GM23338 (cell line): ENCODE measurements around the gene TPMT. TPM values are rescaled to one million over a fixed set of nuclear protein-coding genes. Genes with fewer than 3 reads are reported as not detected.

ENCODE experiments used
- ATAC-seq: fragments of 200-7000 bp; cut with Tn5 transposase; 3 replicates; pipeline ENCODE4 v1.9.1; 2020
- DNase-seq: peaks from one replicate; pipeline ENCODE4 v3.0.0-alpha.2; 2015; ENCODE audit warnings: low spot score
- H2AFZ ChIP-seq: fragments of 200-600 bp; sonication (generic); 2 replicates; pipeline ENCODE4 v1.8.0; 2016; ENCODE audit warnings: antibody characterized with exemption, mild to moderate bottlenecking, moderate library complexity
- H3F3A ChIP-seq: fragments of 200-600 bp; sonication (generic); replicated peaks from 2 replicates; pipeline ENCODE4 v1.8.0; 2017; ENCODE audit warnings: antibody characterized with exemption, mixed run types, low read depth
- H3K27ac ChIP-seq: fragments of 200-600 bp; sonication (generic); 2 replicates; pipeline ENCODE4 v1.6.1; 2016; ENCODE audit warnings: low read depth
- H3K27me3 ChIP-seq: fragments of 200-600 bp; sonication (generic); 2 replicates; pipeline ENCODE4 v1.8.0; 2016; ENCODE audit warnings: mild to moderate bottlenecking, mixed run types, moderate library complexity; ENCODE audit not compliant: insufficient read depth
- H3K36me3 ChIP-seq: fragments of 200-600 bp; sonication (generic); 2 replicates; pipeline ENCODE4 v1.8.0; 2016; ENCODE audit warnings: mild to moderate bottlenecking; ENCODE audit not compliant: insufficient read depth
- H3K4me1 ChIP-seq: fragments of 200-600 bp; sonication (generic); 2 replicates; pipeline ENCODE4 v1.8.0; 2016; ENCODE audit warnings: mild to moderate bottlenecking, moderate library complexity; ENCODE audit not compliant: insufficient read depth
- H3K4me2 ChIP-seq: fragments of 200-600 bp; sonication (generic); 2 replicates; pipeline ENCODE4 v1.7.1; 2017; ENCODE audit warnings: mixed run types
- H3K4me3 ChIP-seq: fragments of 200-600 bp; sonication (generic); 2 replicates; pipeline ENCODE4 v1.6.1; 2016; ENCODE audit warnings: mixed run types
- H3K79me2 ChIP-seq: fragments of 200-600 bp; sonication (generic); replicated peaks from 2 replicates; pipeline ENCODE4 v1.8.0; 2017; ENCODE audit warnings: mild to moderate bottlenecking; ENCODE audit not compliant: insufficient read depth
- H3K9me2 ChIP-seq: fragments of 200-600 bp; sonication (generic); 2 replicates; pipeline ENCODE4 v1.8.0; 2017; ENCODE audit not compliant: insufficient read depth
- H4K20me1 ChIP-seq: fragments of 200-600 bp; sonication (generic); replicated peaks from 2 replicates; pipeline ENCODE4 v1.8.0; 2017; ENCODE audit warnings: mild to moderate bottlenecking; ENCODE audit not compliant: insufficient read depth
- H3K27ac Mint-ChIP-seq: 2 replicates; pipeline ENCODE4 v1.8.0; 2020; ENCODE audit warnings: inconsistent platforms, mild to moderate bottlenecking, moderate library complexity, mixed read lengths
- H3K27me3 Mint-ChIP-seq: 3 replicates; pipeline ENCODE4 v1.8.0; 2022; ENCODE audit warnings: low read depth, mild to moderate bottlenecking, moderate library complexity, mixed read lengths, inconsistent platforms; ENCODE audit not compliant: insufficient read depth, poor library complexity
- H3K36me3 Mint-ChIP-seq: 3 replicates; pipeline ENCODE4 v1.8.0; 2021; ENCODE audit warnings: low read depth, mild to moderate bottlenecking, inconsistent platforms, moderate library complexity, mixed read lengths
- H3K4me1 Mint-ChIP-seq: 3 replicates; pipeline ENCODE4 v1.8.0; 2020; ENCODE audit warnings: mild to moderate bottlenecking, inconsistent platforms, mixed read lengths
- H3K4me3 Mint-ChIP-seq: 3 replicates; pipeline ENCODE4 v1.8.0; 2021; ENCODE audit warnings: moderate library complexity, mild to moderate bottlenecking, inconsistent platforms, mixed read lengths
- H3K9me3 Mint-ChIP-seq: 3 replicates; pipeline ENCODE4 v1.8.0; 2020; ENCODE audit warnings: moderate library complexity, mild to moderate bottlenecking, inconsistent platforms, mixed read lengths
- CREB1 ChIP-seq: fragments of 250-450 bp; sonication (Bioruptor Pico); IDR thresholded peaks from 2 replicates; pipeline ENCODE4 v1.5.0; 2020; ENCODE audit warnings: low read depth, mild to moderate bottlenecking, moderate library complexity
- EZH2 ChIP-seq: fragments of 200-600 bp; sonication (generic); IDR thresholded peaks from one replicate; pipeline ENCODE4 v1.8.0; 2017; ENCODE audit warnings: antibody characterized with exemption, mild to moderate bottlenecking, low read depth; ENCODE audit not compliant: unreplicated experiment
- EZH2phosphoT487 ChIP-seq: fragments of 200-600 bp; sonication (generic); IDR thresholded peaks from one replicate; pipeline ENCODE4 v1.8.1; 2018; ENCODE audit warnings: antibody characterized with exemption; ENCODE audit not compliant: unreplicated experiment
- JUNB ChIP-seq: IDR thresholded peaks from one replicate; pipeline ENCODE4 v1.6.1; 2016; ENCODE audit warnings: antibody characterized with exemption; ENCODE audit not compliant: unreplicated experiment
- NANOG ChIP-seq: IDR thresholded peaks from 2 replicates; pipeline ENCODE4 v1.6.1; 2016; ENCODE audit warnings: antibody characterized with exemption, borderline replicate concordance
- POLR2AphosphoS5 ChIP-seq: IDR thresholded peaks from 2 replicates; pipeline ENCODE4 v1.6.1; 2016; ENCODE audit warnings: antibody characterized with exemption, low read depth
- REST ChIP-seq: IDR thresholded peaks from one replicate; pipeline ENCODE4 v1.6.1; 2018; ENCODE audit warnings: antibody characterized with exemption; ENCODE audit not compliant: unreplicated experiment
- STAT1 ChIP-seq: IDR thresholded peaks from one replicate; pipeline ENCODE4 v1.6.1; 2016; ENCODE audit warnings: antibody characterized with exemption; ENCODE audit not compliant: unreplicated experiment
- ZNF114 ChIP-seq: fragments of 250-450 bp; sonication (Bioruptor Pico); IDR thresholded peaks from 2 replicates; pipeline ENCODE4 v1.5.0; 2020; ENCODE audit warnings: mild to moderate bottlenecking, moderate library complexity
- ZNF331 ChIP-seq: fragments of 250-450 bp; sonication (Bioruptor Pico); IDR thresholded peaks from 2 replicates; pipeline ENCODE4 v1.5.0; 2020; ENCODE audit warnings: low read depth, mild to moderate bottlenecking, moderate library complexity
- ZNF462 ChIP-seq: fragments of 250-450 bp; sonication (Bioruptor Pico); IDR thresholded peaks from 2 replicates; pipeline ENCODE4 v1.5.0; 2020; ENCODE audit warnings: mild to moderate bottlenecking, moderate library complexity
- polyA plus RNA-seq: library from polyadenylated mRNA; unstranded; fragments of >200 nt; fragmentation: Nextera tagmentation; extraction: Ambion mirVana; gene quantifications from 2 replicates; pipeline ENCODE4 v1.2.1, GENCODE V29; 2016
- total RNA-seq: library from RNA; depleted of rRNA; stranded (reverse); fragments of >200 nt; shearing (Covaris generic); gene quantifications from 2 replicates; pipeline ENCODE4 v1.2.3, GENCODE V29; 2014
- TF ChIP-seq, protein P1 (sequence below): IDR thresholded peaks from 2 replicates; pipeline ENCODE4 v1.6.1; 2016; ENCODE audit warnings: antibody characterized with exemption
- TF ChIP-seq, protein P2 (sequence below), 2 experiments: fragments of 200-600 bp in 1 of 2; sonication (generic) in 1 of 2; conservative IDR thresholded peaks; 2 replicates each; pipeline versions ENCODE4 v1.5.1 to v1.6.1; 2016 to 2017; ENCODE audit warnings: antibody characterized with exemption in 2 of 2, low read depth in 2 of 2, mild to moderate bottlenecking in 2 of 2, moderate library complexity in 1 of 2

Gene TPMT
- total and polyA plus RNA-seq, 2 experiments from 2014 or later = 19.5 to 21.6 TPM

- no peak overlapping the region for H3K27ac Mint-ChIP-seq
- no peaks in the 10 kb centered on the region for H3K4me1 ChIP-seq
- DNase-seq = no peak
- H3K9me2 ChIP-seq = peaks cover 3% of the 10 kb centered on the region; the same call in 1 of the 2 replicates
- no peaks in the 10 kb centered on the region for H3K27me3 Mint-ChIP-seq
- ATAC-seq = no peak
- no peak overlapping the region for H3K4me3 Mint-ChIP-seq
- no peak for TF ChIP-seq ZNF462 (CRISPR knock-in tag)
- no peak for TF ChIP-seq EZH2
- TF ChIP-seq ZNF331 (CRISPR knock-in tag) = no peak
- TF ChIP-seq JUNB = no peak
- no peak for TF ChIP-seq POLR2AphosphoS5
- no peak for TF ChIP-seq EZH2phosphoT487
- TF ChIP-seq STAT1 = no peak
- TF ChIP-seq REST = no peak
- no peak for TF ChIP-seq NANOG
- TF ChIP-seq ZNF114 (CRISPR knock-in tag) = no peak
- TF ChIP-seq, protein P1, sequence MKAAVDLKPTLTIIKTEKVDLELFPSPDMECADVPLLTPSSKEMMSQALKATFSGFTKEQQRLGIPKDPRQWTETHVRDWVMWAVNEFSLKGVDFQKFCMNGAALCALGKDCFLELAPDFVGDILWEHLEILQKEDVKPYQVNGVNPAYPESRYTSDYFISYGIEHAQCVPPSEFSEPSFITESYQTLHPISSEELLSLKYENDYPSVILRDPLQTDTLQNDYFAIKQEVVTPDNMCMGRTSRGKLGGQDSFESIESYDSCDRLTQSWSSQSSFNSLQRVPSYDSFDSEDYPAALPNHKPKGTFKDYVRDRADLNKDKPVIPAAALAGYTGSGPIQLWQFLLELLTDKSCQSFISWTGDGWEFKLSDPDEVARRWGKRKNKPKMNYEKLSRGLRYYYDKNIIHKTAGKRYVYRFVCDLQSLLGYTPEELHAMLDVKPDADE = no peak
- TF ChIP-seq, protein P2, sequence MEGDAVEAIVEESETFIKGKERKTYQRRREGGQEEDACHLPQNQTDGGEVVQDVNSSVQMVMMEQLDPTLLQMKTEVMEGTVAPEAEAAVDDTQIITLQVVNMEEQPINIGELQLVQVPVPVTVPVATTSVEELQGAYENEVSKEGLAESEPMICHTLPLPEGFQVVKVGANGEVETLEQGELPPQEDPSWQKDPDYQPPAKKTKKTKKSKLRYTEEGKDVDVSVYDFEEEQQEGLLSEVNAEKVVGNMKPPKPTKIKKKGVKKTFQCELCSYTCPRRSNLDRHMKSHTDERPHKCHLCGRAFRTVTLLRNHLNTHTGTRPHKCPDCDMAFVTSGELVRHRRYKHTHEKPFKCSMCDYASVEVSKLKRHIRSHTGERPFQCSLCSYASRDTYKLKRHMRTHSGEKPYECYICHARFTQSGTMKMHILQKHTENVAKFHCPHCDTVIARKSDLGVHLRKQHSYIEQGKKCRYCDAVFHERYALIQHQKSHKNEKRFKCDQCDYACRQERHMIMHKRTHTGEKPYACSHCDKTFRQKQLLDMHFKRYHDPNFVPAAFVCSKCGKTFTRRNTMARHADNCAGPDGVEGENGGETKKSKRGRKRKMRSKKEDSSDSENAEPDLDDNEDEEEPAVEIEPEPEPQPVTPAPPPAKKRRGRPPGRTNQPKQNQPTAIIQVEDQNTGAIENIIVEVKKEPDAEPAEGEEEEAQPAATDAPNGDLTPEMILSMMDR (conservative IDR thresholded peaks at IDR 0.05; ENCODE audit: low read depth in 2 of 2) = no peak
- TF ChIP-seq CREB1 (CRISPR knock-in tag) = no peak
- no peaks in the 10 kb centered on the region; the same call in 2 of the 3 replicates for H3K4me1 Mint-ChIP-seq
- H3K4me2 ChIP-seq = no peak overlapping the region
- no peaks in the 10 kb centered on the region for H3F3A ChIP-seq
- no peaks in the 10 kb centered on the region for H3K79me2 ChIP-seq
- peaks cover 15% of the 10 kb centered on the region for H3K9me3 Mint-ChIP-seq
- H3K27ac ChIP-seq = no peak overlapping the region
- no peaks in the 10 kb centered on the region; the same call in 2 of the 3 replicates for H3K36me3 Mint-ChIP-seq
- no peak overlapping the region for H3K4me3 ChIP-seq
- no peak overlapping the region; the same call in 1 of the 2 replicates for H2AFZ ChIP-seq
- H4K20me1 ChIP-seq = no peaks in the 10 kb centered on the region
- H3K27me3 ChIP-seq = no peaks in the 10 kb centered on the region
- no peaks in the 10 kb centered on the region for H3K36me3 ChIP-seq
Measured at GRCh38 chr6:18078866-18079265, 76.0 kb downstream of the TPMT start.
